Upper lobe of right lung (tissue), 1 donor: ENCODE results near the gene ADCK1. TPM values are rescaled to one million over a fixed set of nuclear protein-coding genes. Genes with fewer than 3 reads are reported as not detected.

Experiments used
- ATAC-seq: fragments of 200-7000 bp; cut with Tn5 transposase; one replicate; pipeline ENCODE4 v1.9.1; 2020; ENCODE audit warnings: mild to moderate bottlenecking, moderate library complexity
- DNase-seq: peaks from one replicate; pipeline ENCODE4 v3.0.0-alpha.2; 2020
- H3K27ac ChIP-seq: fragments of 200-600 bp; one replicate; pipeline ENCODE4 v1.8.0; 2022
- H3K27me3 ChIP-seq: fragments of 200-600 bp; one replicate; pipeline ENCODE4 v1.8.0; 2022; ENCODE audit warnings: mild to moderate bottlenecking
- H3K36me3 ChIP-seq: fragments of 200-600 bp; one replicate; pipeline ENCODE4 v1.8.0; 2022
- H3K4me1 ChIP-seq: fragments of 200-600 bp; one replicate; pipeline ENCODE4 v1.8.0; 2022
- H3K4me3 ChIP-seq: fragments of 200-600 bp; one replicate; pipeline ENCODE4 v1.8.0; 2022; ENCODE audit warnings: mild to moderate bottlenecking
- H3K9me3 ChIP-seq: fragments of 200-600 bp; one replicate; pipeline ENCODE4 v1.8.0; 2022
- CTCF ChIP-seq: fragments of 200-600 bp; IDR thresholded peaks from one replicate; pipeline ENCODE4 v1.8.0; 2022; ENCODE audit warnings: antibody characterized with exemption
- intact Hi-C: fragments of 100-400 bp; cut with DNase I; formaldehyde crosslinking; loops from one replicate; pipeline ENCODE4 v1.11.0; 2022
- total RNA-seq: library from RNA; stranded (reverse); fragmentation: NEBNext Ultra II Directional; extraction: Animal tissue kit (Norgen Biotek cat#: 25700); gene quantifications from one replicate; pipeline ENCODE4 v1.2.1, GENCODE V29; 2021
- donor health status: DM: no; HTN: yes; CAD: no; lungs with severe emphysema.

Gene ADCK1
- total RNA-seq, 1 donor from 2014 or later: 8.5 TPM

- no peak overlapping the region for H3K4me3 ChIP-seq
- no peak for TF ChIP-seq CTCF
- no peaks in the 10 kb centered on the region for H3K27me3 ChIP-seq
- H3K27ac ChIP-seq: no peak overlapping the region
- DNase-seq (no peak), ATAC-seq (no peak)
- no peaks in the 10 kb centered on the region for H3K4me1 ChIP-seq
- no peaks in the 10 kb centered on the region for H3K9me3 ChIP-seq
- intact Hi-C loops: no loop called here
- H3K36me3 ChIP-seq: no peaks in the 10 kb centered on the region
Observed at GRCh38 chr14:77924141-77924948, 124.4 kb downstream of the ADCK1 start.

GRCh38 chr14:77926942-77927341, 127.0 kb downstream of the ADCK1 start:
- no peak for ATAC-seq
- TF ChIP-seq CTCF: no peak

GRCh38 chr14:77931441-77931840, 131.5 kb downstream of the ADCK1 start:
- intact Hi-C loops: no loop called here
- no peak for DNase-seq
- peaks cover 10% of the 10 kb centered on the region for H3K36me3 ChIP-seq
- no peaks in the 10 kb centered on the region for H3K27me3 ChIP-seq
- no peaks in the 10 kb centered on the region for H3K9me3 ChIP-seq
- no peak for ATAC-seq
- no peak for TF ChIP-seq CTCF
- no peaks in the 10 kb centered on the region for H3K4me1 ChIP-seq
- no peak overlapping the region for H3K27ac ChIP-seq
- H3K4me3 ChIP-seq: no peak overlapping the region

More at GRCh38 chr14:77926942-77927341, 127.0 kb downstream of the ADCK1 start:
- Histone ChIP-seq H3K4me3 (no peak overlapping the region), H3K27ac (no peak overlapping the region), H3K36me3 (no peaks in the 10 kb centered on the region), H3K9me3 (no peaks in the 10 kb centered on the region), H3K4me1 (no peaks in the 10 kb centered on the region), H3K27me3 (no peaks in the 10 kb centered on the region)
- DNase-seq: no peak
- intact Hi-C loops: no loop called here

- Histone ChIP-seq H3K27me3 (no peaks in the 10 kb centered on the region), H3K4me3 (no peak overlapping the region), H3K36me3 (peaks cover 10% of the 10 kb centered on the region), H3K9me3 (peaks cover under 1% of the 10 kb centered on the region), H3K4me1 (no peaks in the 10 kb centered on the region), H3K27ac (no peak overlapping the region)
- DNase-seq (no peak), ATAC-seq (no peak)
- no peak for TF ChIP-seq CTCF
- intact Hi-C loops: no loop called here
Observed at GRCh38 chr14:77936138-77936639, 136.3 kb downstream of the ADCK1 start.

GRCh38 chr14:77947372-77947771, 147.5 kb downstream of the ADCK1 start:
- Histone ChIP-seq H3K9me3 (no peaks in the 10 kb centered on the region), H3K36me3 (no peaks in the 10 kb centered on the region), H3K27me3 (no peaks in the 10 kb centered on the region), H3K27ac (no peak overlapping the region), H3K4me1 (no peaks in the 10 kb centered on the region), H3K4me3 (no peak overlapping the region)
- DNase-seq: no peak
- no peak for ATAC-seq
- intact Hi-C loops: no loop called here
- TF ChIP-seq CTCF: no peak
